Sigmoid colon (tissue), 4 donors: ENCODE results near the gene LTBP1.

ENCODE experiments used
- CTCF ChIP-seq, 4 experiments: fragments of 450-650 bp in 3 of 4; fragments of 200-600 bp in 1 of 4; IDR thresholded peaks; one replicate each; pipeline ENCODE4 v1.5.1; 2016 to 2019; ENCODE audit warnings: antibody characterized with exemption in 4 of 4, mild to moderate bottlenecking in 3 of 4, moderate library complexity in 2 of 4
- POLR2A ChIP-seq, 2 donors: fragments of 450-650 bp; IDR thresholded peaks; one replicate each; pipeline ENCODE4 v1.6.1; 2016; ENCODE audit warnings: antibody characterized with exemption in 2 of 2, mild to moderate bottlenecking in 2 of 2, moderate library complexity in 2 of 2
- POLR2AphosphoS5 ChIP-seq, 4 donors: sonication (generic); formaldehyde crosslinking; IDR thresholded peaks; one replicate each; pipeline ENCODE4 v1.6.1; 2017; ENCODE audit warnings: antibody characterized with exemption in 4 of 4

GRCh38 chr2:33225350-33225749, 278.6 kb downstream of the LTBP1 start:
- TF ChIP-seq POLR2AphosphoS5 (IDR thresholded peaks at IDR 0.05) (no peak), CTCF (IDR thresholded peaks at IDR 0.05) (no peak), POLR2A (IDR thresholded peaks at IDR 0.05) (no peak)
